GM04503 (cell line): ENCODE measurements around the gene C1QTNF9B.
"Not testable (repeated sequence)": the region's sequence is repeated elsewhere in the genome, so short reads cannot be mapped to it uniquely, and the experiment has no call there.

Experiments used
- DNase-seq: peaks from one replicate; pipeline ENCODE4 v3.0.0-alpha.2; 2012; ENCODE audit warnings: low read depth

The C1QTNF9B gene

DNA sequence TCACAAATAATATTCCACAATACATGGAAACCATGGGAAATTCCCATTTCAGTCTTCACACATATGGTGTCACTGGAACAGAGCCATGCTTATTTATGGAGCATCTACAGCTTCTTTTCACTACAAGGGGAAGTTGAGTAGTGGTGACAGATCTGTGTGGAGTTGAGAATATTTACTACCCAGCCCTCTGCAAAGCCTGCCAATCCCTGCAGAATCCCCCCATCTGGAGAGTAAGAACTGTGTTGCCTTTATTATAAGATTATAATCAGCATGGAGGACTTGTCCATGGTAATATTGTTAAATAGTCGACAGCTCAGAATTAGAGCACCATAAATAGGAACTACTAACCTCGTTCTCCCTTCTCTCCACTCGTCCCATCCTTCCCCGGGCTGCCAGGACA is 3.5 kb downstream of the C1QTNF9B start:
- not testable (repeated sequence) for DNase-seq

DNA sequence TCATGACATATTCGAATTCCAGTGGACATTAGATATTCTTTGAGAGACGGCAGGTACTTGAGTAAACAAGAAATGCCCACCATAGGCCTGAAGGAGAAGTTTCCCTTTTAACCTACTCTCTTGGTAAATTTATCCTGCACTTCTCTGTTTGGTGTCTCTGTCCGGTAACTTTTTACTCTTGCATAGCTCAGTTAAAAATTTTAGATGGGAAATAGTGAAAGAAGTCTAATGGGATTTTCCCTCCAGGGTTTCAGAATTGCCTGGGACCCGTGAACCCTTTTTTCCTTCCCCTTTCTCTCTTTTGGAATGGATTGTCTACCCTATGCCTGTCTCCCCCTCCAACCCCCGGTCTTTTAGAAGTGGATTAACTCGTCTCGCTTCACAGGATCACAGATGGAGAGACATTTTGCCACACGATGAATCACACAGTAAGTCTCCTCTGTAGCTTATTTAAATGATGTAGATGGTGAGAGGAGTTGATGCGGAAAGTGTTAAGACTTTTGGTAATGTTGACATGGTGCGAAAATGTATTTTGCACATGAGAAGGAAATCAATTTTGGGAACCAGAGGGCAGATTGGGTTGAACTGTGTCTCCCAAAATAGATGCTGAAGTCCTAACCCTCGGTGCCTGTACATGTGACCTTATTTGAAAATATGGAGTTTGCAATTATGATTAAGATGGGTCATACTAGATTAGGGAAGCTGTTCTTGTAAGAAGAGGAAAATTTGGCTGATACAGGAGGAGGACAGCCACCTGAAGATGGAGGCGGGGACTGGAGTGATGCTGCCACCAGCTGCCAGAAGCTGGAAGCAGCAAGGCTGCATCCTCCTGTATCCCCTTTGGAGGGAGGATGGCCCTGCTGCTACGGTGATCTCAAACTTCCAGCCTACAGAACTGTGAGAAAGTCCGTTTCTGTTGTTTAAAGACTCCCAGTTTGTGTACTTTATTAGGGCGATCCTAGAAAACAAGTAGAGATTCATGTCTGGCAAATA is 7.4 kb downstream of the C1QTNF9B start:
- no peak for DNase-seq

DNA sequence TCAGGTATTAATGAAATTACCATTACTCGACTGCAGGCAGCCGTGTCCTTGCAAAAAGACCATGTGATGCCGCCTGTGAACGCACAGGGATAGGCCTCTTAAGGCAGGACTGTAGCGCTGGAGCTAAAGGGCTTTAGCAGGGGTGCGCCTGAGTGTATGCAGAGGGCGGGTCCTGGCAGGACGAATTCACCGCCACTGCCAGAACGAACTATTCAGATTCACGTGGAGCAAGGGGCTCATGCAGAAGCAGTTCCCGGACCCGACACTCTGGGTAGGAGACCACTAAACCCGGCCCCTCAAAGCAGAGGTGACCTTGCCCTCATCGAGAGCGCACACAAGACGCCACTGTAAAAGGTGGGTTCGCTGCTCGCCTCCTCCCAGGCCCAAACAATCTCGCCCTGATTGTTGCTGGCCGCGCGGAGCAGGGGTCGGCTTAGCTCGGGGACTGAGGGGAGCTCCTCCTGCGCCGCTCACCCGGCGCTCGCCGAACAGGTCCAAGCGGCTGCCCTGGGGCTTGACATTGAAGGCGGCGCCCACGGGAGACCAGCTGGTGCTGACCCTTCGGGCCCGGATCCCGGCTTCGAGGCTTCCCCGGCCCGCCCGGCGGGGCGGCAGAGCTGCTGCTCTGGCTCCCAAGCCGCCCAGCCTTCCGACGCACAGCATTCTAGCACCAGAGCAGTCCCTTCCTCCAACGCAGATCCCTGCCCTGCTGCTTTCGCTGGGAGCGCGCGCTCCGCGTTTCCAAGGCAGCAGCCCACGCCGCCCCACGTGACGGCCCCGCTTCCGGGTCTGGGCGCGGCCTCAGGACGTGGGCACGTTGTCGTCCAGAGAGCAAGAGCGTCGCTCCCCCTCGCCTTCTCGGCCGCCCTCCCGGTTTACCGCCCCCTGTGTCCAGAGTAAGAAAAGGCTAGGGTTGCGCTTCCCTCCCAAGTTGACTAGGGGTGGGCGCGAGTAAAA is 8.4 kb downstream of the C1QTNF9B start, which contains the start of gene MIPEP:
MIPEP (minus strand) TSS at position 743 of the 957 bp plus-strand sequence; CDS start at position 663, 80 bp downstream.
- DNase-seq: peak; percentile 70

DNA sequence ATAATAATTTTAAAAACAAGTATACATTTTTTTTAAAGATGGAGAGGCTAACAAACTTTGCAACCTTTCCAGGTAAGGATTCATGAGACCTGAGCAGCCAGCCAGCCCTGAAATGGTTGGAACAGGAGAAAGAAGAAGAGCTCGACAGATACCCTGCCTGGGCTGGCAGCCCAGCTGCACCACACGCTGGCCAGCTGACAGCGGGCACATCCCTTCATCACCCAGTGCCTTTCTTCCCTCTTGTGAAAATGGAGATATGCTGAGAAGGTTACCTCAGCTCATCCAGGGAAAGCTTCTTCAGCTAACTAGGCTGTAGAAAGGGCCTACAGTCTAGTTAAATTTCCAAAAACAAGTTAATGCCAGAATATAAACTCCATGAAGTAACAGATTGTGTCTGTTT is 12.9 kb downstream of the C1QTNF9B start:
- not testable (repeated sequence) for DNase-seq

DNA sequence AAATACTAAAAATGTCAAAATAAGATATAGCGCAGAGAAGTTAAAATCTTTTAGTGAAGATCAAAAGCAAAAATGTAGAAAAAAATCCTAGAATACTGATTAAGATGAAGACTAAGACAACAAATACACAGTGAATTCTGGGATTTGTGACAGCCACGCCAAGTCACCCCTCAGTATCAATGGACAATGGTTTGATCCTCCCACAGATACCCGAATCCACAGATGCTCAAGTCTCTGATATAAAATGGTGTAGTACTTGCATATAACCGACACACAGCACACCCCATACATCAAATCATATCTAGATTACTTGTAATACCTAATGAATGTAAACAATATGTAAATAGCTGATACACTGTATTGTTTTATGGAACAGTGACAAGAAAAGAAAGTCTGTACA is 14.0 kb downstream of the C1QTNF9B start:
- no peak for DNase-seq

DNA sequence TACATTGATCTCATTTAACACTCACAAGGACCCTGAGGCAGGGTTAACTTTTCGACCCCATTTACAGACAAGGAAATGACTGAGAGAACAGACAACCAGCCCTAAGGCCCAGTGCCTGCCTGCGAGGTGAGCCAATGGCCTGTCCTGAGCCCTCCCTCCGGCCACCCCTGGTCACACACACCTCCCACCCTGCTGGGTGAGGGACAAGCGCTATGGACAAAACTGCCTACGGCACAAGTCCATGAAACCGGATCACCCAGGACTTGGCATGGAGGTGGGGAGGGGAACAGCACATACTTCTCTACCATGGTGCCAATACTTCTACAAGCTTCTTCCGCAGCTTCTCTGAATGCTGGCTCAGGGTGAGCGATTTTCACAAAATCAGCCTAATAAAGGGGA is 15.9 kb downstream of the C1QTNF9B start:
- not testable (repeated sequence) for DNase-seq

DNA sequence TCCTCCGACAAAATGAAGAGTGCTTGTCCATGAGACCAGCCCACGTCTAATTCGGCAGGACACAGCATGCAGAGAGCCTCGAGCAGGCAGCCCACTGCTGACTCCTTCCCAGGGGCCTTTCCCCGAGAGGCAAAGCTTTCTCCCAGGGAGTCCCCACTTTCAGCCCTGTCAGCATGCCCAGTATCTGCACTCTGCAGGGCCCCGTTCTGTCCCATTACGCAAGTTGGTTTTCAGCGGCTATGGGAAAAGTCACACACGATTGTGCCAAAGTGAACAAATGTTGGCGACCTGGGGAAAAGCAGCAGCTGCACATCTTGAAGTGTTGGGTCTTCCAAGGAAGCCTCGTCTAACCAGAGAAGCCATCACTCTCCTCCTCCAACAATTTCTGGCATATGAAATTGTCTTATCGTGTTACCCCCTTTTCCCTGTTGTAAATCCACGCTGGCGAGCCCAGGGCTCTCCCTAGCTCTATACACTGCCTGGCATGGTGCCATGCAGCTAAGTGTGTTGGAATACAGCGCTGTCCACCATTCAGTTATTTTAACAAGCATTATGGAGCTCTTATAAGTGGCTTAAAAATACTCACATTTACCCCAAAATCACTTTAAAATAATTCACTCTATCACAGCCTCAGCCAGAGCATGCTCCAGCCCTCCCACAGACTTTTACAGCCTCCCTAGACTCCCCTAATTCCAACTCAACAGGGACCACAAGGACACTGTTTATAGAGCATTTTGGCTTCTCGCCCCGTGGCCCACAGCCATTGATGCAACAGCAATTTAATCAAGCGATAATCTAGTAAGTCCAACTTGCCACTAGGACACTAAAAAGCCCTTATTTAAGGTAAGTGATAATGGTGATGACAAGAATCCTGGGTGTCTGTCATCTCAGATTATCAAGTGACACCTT is 16.6 kb downstream of the C1QTNF9B start:
- DNase-seq: not testable (repeated sequence)

DNA sequence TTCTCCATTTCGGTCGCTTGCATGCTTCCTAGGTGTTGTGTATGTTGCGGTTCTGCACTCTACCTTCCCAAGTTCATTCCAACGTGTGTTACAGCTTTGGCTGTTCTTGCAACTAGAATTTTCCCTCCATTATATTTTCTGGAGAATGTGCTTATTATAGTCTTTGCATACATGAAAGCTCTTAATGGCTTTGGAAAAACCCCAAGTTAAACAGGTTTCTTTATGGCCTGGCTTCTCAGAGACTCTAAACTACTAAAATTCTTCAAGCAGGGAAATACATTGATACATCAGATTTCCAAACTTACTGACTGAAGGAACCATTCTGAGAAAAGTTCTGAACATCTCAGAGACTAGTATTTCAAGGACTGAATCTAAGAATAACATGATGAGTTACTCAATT is 20.0 kb downstream of the C1QTNF9B start:
- no peak for DNase-seq

DNA sequence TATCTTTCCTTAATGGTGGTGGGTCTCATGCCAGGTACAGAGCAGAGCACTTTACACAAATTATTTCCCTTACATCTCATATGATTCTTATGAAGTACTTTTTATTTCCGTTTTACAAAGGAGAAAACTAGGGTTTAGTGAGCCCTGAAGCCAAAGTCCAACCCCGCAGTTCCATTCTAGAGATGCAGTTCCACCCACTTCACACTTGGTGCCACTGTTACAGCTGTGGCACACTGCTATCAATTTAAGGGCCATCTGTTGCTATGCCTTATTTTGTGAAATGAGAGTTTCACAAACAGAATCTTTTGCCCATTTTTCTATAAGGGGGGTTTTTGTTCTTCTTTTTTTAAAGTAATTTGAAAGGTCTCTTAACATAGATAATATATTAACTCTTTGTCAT is 21.0 kb downstream of the C1QTNF9B start:
- DNase-seq: no peak

DNA sequence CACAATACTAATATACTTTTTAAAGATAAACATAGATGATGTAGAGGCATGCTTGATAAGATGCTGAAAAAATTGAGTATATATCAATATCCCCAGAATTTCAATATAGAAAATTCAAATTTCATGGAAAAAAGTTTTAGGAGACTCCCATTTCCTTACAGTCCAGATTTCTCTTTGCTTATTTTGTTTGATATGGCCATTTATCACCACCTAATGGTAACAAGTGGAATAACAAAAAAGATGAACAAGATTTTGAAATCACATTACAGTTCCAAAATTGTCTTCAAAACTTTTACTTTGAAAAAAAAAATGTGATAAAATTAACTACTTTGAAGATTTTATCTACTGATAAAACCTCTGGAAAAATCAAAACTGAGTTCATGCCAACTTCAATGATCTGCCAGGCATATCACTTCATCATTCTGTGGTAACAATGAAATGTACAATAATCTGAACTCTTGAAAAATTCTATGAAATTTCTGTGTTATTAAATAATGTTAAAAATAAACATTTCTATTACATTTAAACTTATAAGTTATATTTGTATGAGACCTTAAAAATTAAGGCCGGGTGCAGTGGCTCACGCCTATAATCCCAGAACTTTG is 25.6 kb downstream of the C1QTNF9B start:
- DNase-seq: no peak

DNA sequence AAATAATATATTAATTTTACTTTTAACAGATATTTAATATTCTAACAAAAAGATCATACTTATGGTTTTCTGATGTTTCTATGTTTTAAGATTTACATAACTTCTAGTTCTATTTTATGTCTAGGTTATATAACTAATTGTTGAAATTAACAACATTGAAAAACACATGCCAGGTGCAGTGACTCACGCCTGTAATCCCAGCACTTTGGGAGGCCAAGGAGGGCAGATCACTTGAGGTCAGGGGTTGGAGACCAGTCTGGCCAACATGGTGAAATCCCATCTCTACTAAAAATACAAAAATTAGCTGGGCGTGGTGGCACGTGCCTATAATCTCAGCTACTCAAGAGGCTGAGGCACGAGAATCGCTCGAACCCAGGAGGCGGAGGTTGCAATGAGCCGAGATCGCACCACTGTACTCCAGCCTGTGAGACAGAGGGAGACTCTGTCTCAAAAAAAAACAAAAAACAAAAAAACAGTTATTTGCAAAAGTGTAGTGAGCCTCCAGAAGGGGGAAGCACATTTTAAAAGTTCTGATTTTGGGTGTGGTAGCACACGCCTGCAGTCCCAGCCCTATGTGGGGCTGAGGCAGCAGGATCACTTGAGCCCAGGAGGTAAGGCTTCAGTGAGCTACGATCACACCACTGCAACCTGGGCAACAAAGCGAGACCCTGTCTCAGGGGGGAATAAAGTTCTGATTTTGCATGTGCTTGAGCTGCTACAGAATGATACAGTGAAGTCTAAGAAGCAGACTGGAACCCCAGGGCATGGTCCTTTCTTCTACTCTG is 26.8 kb downstream of the C1QTNF9B start:
- no peak for DNase-seq

DNA sequence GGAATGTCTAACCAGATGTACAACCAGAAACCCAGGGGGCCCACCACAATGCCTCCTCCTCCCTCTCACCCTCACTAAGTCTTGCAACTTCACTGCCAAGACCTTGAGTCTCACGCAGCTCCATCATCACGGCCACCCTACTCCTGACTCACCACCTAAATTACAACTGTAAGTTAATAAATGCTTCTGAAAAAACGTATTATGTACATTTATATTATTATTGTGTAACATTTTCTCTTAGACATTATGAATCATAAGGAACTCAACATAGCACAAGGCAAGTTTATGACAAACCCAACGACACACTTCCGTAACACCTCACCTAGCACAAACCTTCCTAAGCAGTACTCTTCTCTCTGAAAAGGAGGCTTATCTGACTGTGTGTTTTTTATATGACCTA is 28.8 kb downstream of the C1QTNF9B start:
- DNase-seq: no peak

DNA sequence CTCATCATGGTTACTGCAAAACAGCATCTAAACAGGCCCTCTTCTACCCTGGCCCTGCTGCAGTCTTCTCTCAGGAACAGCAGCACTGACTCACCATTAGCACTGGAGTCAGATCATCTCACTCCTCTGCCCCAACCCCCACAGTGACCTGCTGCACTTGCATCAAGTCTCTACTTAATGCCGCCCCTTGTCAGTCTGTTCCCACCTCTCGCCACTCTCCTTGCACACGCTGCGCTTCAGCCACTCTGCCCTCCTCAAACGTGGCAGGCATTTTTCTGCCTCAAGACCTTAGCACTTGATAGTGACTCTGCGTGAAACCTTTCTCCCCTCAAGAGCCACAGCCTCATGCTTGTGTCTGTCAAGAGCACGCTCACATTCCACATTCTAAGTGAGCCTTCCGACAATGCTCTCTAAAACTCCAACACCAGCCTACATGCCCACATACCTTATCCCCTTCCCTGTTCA is 30.2 kb downstream of the C1QTNF9B start:
- no peak for DNase-seq

DNA sequence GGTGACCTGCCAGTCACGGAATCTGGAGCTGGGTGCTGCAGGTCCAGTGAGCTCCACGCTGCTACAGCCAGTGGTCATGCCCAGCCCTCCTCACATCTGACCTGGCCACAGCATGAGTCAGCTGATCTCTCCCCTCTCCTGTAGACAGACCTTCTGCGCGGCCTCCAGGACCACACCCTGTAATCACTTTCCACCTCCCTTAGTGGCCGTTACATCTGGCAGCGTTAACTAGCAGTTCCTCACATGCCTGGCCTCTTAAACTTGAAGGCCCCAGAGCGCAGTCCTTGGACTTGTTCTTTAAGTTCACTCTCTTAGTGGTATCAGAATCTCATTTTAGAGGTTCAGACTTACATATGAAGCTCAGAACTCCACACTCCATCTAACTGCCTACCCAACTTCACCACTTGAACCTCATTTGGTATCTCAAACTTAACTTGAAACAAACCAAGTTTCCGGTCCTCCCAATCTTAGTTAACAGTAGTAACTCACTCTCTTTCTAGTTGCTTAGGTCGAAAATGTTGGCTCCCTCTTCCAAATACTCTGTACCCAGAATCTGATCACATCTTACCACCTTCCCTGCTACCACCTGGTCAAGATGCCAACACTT is 30.8 kb downstream of the C1QTNF9B start:
- no peak for DNase-seq

DNA sequence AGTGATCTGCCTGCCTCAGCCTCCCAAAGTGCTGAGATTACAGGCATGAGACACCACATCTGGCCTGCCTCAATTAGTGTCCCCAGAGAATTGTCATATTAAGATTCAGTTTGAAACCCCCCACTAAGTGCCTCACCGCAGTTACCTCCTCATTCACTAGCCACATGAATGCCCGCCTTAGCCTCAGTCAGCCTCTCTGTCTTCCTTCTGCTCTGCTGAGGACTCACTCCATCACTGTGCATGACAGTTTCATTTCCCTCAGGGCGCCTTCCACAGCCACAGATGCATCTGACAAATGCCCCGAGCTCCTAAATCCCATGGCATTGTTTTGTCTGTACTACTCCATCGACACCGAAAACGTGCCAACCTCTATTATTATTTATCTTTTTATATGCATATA is 31.4 kb downstream of the C1QTNF9B start:
- DNase-seq: no peak

DNA sequence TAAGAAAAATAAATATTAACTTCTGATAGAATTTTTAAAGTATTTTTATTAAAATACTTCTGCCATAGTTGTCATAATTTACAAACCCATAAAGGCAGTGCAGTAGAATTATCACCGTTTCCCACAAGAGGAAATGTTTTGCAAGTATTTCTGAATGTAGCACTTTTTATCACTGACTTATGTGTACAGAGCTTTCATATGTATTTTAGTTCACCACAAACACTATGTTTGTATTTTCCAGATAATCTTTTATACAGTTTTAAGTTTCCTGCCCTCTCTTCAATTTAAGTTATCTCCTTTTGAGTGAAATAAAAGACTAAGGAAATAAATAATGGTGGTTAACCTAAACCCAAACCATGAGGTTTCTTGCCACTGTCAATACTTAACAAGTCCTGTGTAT is 32.3 kb downstream of the C1QTNF9B start:
- no peak for DNase-seq

DNA sequence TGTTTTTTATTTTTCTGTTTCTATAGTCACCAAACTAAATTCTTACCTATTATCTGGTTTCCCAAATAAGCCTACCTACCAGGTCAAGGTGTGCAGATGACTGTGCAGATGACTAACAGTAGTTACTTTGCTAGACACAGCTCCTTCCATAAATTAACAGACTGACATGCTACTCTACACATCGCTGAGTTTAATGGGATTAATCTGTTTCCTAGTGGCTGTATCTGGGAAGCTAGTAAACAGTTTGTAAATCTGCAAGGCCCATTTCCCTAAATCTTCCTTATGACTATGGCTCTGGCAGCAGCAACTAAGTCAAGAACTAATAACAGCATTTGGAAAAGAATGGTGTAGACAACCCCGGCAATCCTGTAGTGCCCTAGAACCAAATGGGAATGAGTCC is 36.0 kb downstream of the C1QTNF9B start:
- DNase-seq: no peak

DNA sequence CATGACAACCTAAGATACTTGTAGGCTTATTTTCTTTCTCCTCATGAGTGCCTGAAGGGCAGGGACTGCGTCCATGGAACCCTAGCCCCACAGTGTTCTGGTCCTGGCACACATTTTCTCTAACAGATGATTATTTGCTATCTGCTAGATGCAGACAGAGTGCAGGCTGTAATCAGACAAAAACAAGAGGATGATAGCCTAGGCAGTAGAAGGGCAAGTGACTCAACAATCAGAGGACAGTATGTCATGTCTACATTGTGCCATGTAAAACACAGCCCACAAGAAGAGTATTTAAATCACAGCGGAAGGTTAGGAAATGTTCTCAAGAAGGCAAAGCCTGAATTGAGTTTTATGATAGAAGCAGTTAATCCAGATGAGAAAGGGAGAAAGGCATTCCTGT is 37.4 kb downstream of the C1QTNF9B start:
- no peak for DNase-seq

DNA sequence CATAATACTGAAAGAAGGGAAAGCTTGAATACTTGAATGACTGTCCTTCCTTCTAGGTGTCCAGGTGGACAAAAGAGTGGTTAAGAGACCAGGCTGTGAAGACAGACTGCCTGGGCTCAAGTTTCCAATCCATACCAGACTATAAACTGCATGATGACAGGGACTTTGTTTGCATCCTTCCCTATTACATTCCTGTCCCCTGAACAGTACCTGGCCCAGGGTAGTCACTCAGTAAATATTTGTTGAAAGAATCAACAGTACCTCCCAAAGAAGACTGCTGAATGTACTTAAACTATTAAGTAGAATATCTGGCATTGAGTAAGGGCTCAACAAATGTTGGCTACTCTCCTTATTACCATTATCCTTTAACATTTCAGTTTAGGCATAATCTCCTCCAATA is 37.8 kb downstream of the C1QTNF9B start:
- no peak for DNase-seq

DNA sequence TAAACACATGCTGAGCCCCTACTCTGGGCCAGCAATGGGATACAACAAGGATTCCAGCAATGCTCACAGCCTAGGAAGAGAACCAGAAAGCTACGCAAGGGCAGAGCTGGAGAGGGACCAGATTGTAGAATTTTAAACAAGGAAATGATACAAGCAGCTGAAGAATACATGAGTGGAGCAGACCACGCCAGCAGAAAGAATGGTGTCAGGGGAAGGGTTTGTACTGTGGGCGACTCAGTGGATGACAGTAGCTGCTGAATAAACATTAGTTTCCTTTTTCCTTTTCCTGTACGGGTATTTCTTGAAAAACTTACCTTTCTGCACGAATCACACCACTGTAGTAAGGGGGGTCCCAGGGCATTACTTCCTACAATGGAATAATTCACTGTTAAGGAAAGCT is 38.8 kb downstream of the C1QTNF9B start:
- DNase-seq: no peak
